K562 (cell line): ENCODE results near the gene PSMB8. TPM values are rescaled to one million over a fixed set of nuclear protein-coding genes. Genes with fewer than 3 reads are reported as not detected.
"Not testable (repeated sequence)": the region's sequence is repeated elsewhere in the genome, so short reads cannot be mapped to it uniquely, and the experiment has no call there.

Experiments
- ATAC-seq: fragments of 200-7000 bp; cut with Tn5 transposase; 3 replicates; pipeline ENCODE4 v1.9.1; 2020; ENCODE audit warnings: moderate library complexity
- BruUV-seq: library from RNA; stranded (reverse); fragments of 400-500 nt; replicated peaks from 2 replicates; lab custom pipeline; 2021; lab: Mats Ljungman, UMichigan
- CTCF ChIA-PET: fragments of 300-600 bp; formaldehyde crosslinking; extraction: SDS; loops from one replicate; lab custom pipeline; 2021; ENCODE audit warnings: low intra/inter-chr PET ratio; lab: Yijun Ruan, JAX
- POLR2A ChIA-PET: fragments of 300-600, 350-650 bp; sonication (Branson Sonifier 250); formaldehyde crosslinking; extraction: SDS; loops from one replicate; lab custom pipeline; 2021; ENCODE audit warnings: antibody characterized with exemption, inconsistent platforms; lab: Yijun Ruan, JAX
- DNase-seq, 4 experiments: peaks; one replicate each; pipeline versions ENCODE4 v3.0.0 to v3.0.0-alpha.2; 2011 to 2018; ENCODE audit warnings: low spot score in 3 of 4, mixed read lengths in 3 of 4; ENCODE audit errors: extremely low read depth in 1 of 4
- FAIRE-seq: peaks from 2 replicates; lab custom pipeline; 2011; peaks lifted over from hg19 to GRCh38; lab: Jason Lieb, UNC
- H2AFZ ChIP-seq: 2 replicates; pipeline ENCODE4 v1.6.0; 2011; ENCODE audit warnings: low read depth, low read length, control low read depth, inconsistent platforms
- H3K27ac ChIP-seq: fragments of 200-600 bp; 3 replicates; pipeline ENCODE4 v1.8.0; 2011; ENCODE audit warnings: low read depth, mild to moderate bottlenecking, control low read depth, inconsistent platforms, low read length, moderate library complexity, mixed read lengths; ENCODE audit errors: extremely low read depth
- H3K27me3 ChIP-seq, 2 experiments: fragments of 300-600 bp in 1 of 2; 2 replicates in 1 of 2; 3 replicates in 1 of 2; pipeline versions ENCODE4 v1.6.0 to v1.8.0; 2011; ENCODE audit warnings: inconsistent platforms in 2 of 2, low read length in 2 of 2, mild to moderate bottlenecking in 1 of 2, mixed read lengths in 1 of 2, moderate library complexity in 1 of 2; ENCODE audit not compliant: control insufficient read depth in 2 of 2, insufficient read depth in 2 of 2
- H3K36me3 ChIP-seq: fragments of 300-600 bp; 3 replicates; pipeline ENCODE4 v1.8.0; 2011; ENCODE audit warnings: mild to moderate bottlenecking, low read length, inconsistent platforms; ENCODE audit not compliant: control insufficient read depth, insufficient read depth
- H3K4me1 ChIP-seq, 2 experiments: fragments of 200-600 bp in 1 of 2; replicated peaks in 1 of 2; 2 replicates in 1 of 2; 3 replicates in 1 of 2; pipeline versions ENCODE4 v1.5.1 to v1.8.0; 2011; ENCODE audit warnings: inconsistent platforms in 2 of 2, low read length in 2 of 2, mild to moderate bottlenecking in 1 of 2, mixed read lengths in 1 of 2, moderate library complexity in 1 of 2; ENCODE audit not compliant: control insufficient read depth in 2 of 2, insufficient read depth in 2 of 2
- H3K4me2 ChIP-seq: 2 replicates; pipeline ENCODE4 v1.6.1; 2011; ENCODE audit warnings: low read length, control low read depth, inconsistent platforms, mixed read lengths; ENCODE audit not compliant: insufficient read depth
- H3K4me3 ChIP-seq: fragments of 200-600 bp; sonication (generic), shearing (Covaris generic); 2 replicates; pipeline ENCODE4 v1.5.1; 2016; ENCODE audit warnings: control low read depth, inconsistent platforms
- H3K79me2 ChIP-seq: fragments of 200-600 bp; 3 replicates; pipeline ENCODE4 v1.8.0; 2011; ENCODE audit warnings: low read length, inconsistent platforms; ENCODE audit not compliant: control insufficient read depth, insufficient read depth
- H3K9ac ChIP-seq, 2 experiments: 2 replicates each; pipeline versions ENCODE4 v1.6.0 to v1.6.1; 2011; ENCODE audit warnings: low read depth in 2 of 2, low read length in 2 of 2, control low read depth in 1 of 2, inconsistent platforms in 1 of 2, mild to moderate bottlenecking in 1 of 2, mixed read lengths in 1 of 2; ENCODE audit not compliant: insufficient read depth in 1 of 2
- H3K9me1 ChIP-seq: one replicate; pipeline ENCODE4 v1.6.0; 2011; ENCODE audit warnings: inconsistent platforms, mild to moderate bottlenecking, low read length, moderate library complexity; ENCODE audit not compliant: control insufficient read depth, insufficient read depth
- H3K9me3 ChIP-seq: replicated peaks from 2 replicates; pipeline ENCODE4 v1.5.1; 2011; ENCODE audit warnings: low read depth, low read length, inconsistent platforms; ENCODE audit not compliant: control insufficient read depth, insufficient read depth
- H4K20me1 ChIP-seq: replicated peaks from 2 replicates; pipeline ENCODE4 v1.6.1; 2011; ENCODE audit warnings: low read length, inconsistent platforms, mixed read lengths; ENCODE audit not compliant: control insufficient read depth, insufficient read depth
- PHTF2 ChIP-seq: fragments of 250-450 bp; sonication (Bioruptor Pico); IDR thresholded peaks from 2 replicates; pipeline ENCODE4 v1.5.0; 2021; ENCODE audit warnings: mild to moderate bottlenecking
- RBM25 ChIP-seq: fragments of 200-400 bp; formaldehyde crosslinking; IDR thresholded peaks from 2 replicates; pipeline ENCODE4 v1.6.1; 2018; ENCODE audit warnings: low read length, low read depth, moderate library complexity; ENCODE audit not compliant: severe bottlenecking
- ZBTB1 ChIP-seq: sonication (generic); formaldehyde crosslinking; IDR thresholded peaks from 2 replicates; pipeline ENCODE4 v1.8.1; 2023; ENCODE audit warnings: missing genetic modification reagents, low read depth, mild to moderate bottlenecking, borderline replicate concordance
- ZNF146 ChIP-seq: IDR thresholded peaks from one replicate; pipeline ENCODE4 v1.6.1; 2018; ENCODE audit warnings: missing compliant biosample characterization; ENCODE audit not compliant: unreplicated experiment
- WGBS: fragments of 100-300 bp; shearing (Covaris generic); methylation state at CpG from one replicate; pipeline ENCODE4 v1.1.6; 2016; ENCODE audit warnings: low coverage, mixed read lengths; ENCODE audit not compliant: insufficient coverage; ENCODE audit errors: missing lambda C conversion rate; 5-methylcytosine and 5-hydroxymethylcytosine counted together
- in situ Hi-C: fragments of 300-500 bp; cut with MboI; formaldehyde crosslinking; loops from 4 replicates; pipeline ENCODE4 v1.15.0; 2018; ENCODE audit warnings: inconsistent platforms, mixed read lengths
- intact Hi-C: fragments of 100-400 bp; cut with micrococcal nuclease; formaldehyde crosslinking; loops from 2 replicates; pipeline ENCODE4 v1.14.2; 2022
- polyA plus RNA-seq, 8 experiments: library from polyadenylated mRNA; depleted of rRNA in 4 of 8; stranded (reverse) in 5 of 8; unstranded in 3 of 8; fragments of >200 nt; fragmentation: Nextera tagmentation in 2 of 8; fragmentation: Illumina TruSeq in 1 of 8; extraction: Ambion mirVana in 2 of 8; extraction: Trizol in 1 of 8; gene quantifications; 2 replicates each; pipeline versions ENCODE4 v1.2.1 to v1.2.3, GENCODE V29; 2011 to 2014; ENCODE audit warnings: inconsistent platforms in 1 of 8, missing spikeins in 1 of 8
- total RNA-seq, 7 experiments: library from RNA; depleted of rRNA in 6 of 7; stranded (reverse); fragments of >200 nt in 6 of 7; fragmentation: Illumina TruSeq in 2 of 7; extraction: Trizol in 2 of 7; gene quantifications; 2 replicates each; pipeline versions ENCODE4 v1.2.1 to v1.2.3, GENCODE V29; 2011 to 2021; ENCODE audit warnings: low replicate concordance in 1 of 7
- TF ChIP-seq, protein P1 (sequence below): fragments of 450-650 bp; IDR thresholded peaks from 2 replicates; pipeline ENCODE4 v1.7.0; 2016; ENCODE audit warnings: borderline replicate concordance

The PSMB8 gene
- total and polyA plus RNA-seq, 9 of the 15 experiments (the other 6 are each of a cell fraction or from before 2014, with no cell fraction given) = 0.71 to 4.0 (median 2.4) TPM

DNA sequence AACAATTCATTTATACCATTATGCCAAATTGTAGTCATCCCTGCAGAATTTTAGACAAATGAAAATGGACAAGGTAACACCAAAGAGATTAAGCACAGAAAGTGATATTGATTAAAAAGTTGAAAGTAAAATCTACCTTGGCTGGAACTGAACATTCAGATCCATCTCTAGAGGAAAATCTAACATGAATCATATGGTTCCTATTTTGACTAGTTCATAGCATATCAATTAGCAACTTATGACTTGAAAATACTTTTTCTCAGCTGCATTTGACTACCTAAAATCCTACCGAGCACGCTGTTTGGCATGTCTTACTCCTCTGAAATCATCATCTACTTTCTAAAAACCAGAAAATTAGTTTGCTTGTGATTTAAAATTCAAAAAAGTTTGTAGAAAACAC lies 32.8 kb upstream of the PSMB8 start:
- 0% methylated on average over 2 of the region's 2 CpGs for WGBS
- Histone ChIP-seq H3K27me3 (peaks cover 9 to 12% of the 10 kb centered on the region in 2 experiments; a peak in 4 of 5 replicates), H3K4me3 (no peak overlapping the region), H3K4me2 (no peak overlapping the region), H2AFZ (no peak overlapping the region), H3K9ac (no peak overlapping the region), H3K9me3 (no peaks in the 10 kb centered on the region), H3K36me3 (no peaks in the 10 kb centered on the region), H3K4me1 (peaks cover 0 to 4% of the 10 kb centered on the region in 2 experiments; a peak in 2 of 5 replicates), H3K9me1 (no peaks in the 10 kb centered on the region), H3K79me2 (no peaks in the 10 kb centered on the region), H4K20me1 (no peaks in the 10 kb centered on the region), H3K27ac (no peak overlapping the region)
- in situ Hi-C loops = no loop called here
- FAIRE-seq = no peak
- intact Hi-C loops = no loop called here
- CTCF ChIA-PET = no interaction called here
- no peak for ATAC-seq
- TF ChIP-seq ZBTB1 (CRISPR knock-in tag) (no peak), PHTF2 (CRISPR knock-in tag) (no peak)
- TF ChIP-seq, protein P1, sequence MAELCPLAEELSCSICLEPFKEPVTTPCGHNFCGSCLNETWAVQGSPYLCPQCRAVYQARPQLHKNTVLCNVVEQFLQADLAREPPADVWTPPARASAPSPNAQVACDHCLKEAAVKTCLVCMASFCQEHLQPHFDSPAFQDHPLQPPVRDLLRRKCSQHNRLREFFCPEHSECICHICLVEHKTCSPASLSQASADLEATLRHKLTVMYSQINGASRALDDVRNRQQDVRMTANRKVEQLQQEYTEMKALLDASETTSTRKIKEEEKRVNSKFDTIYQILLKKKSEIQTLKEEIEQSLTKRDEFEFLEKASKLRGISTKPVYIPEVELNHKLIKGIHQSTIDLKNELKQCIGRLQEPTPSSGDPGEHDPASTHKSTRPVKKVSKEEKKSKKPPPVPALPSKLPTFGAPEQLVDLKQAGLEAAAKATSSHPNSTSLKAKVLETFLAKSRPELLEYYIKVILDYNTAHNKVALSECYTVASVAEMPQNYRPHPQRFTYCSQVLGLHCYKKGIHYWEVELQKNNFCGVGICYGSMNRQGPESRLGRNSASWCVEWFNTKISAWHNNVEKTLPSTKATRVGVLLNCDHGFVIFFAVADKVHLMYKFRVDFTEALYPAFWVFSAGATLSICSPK = no peak
- POLR2A ChIA-PET = no interaction called here
- no peak for DNase-seq
- BruUV-seq = no TSS peak

DNA sequence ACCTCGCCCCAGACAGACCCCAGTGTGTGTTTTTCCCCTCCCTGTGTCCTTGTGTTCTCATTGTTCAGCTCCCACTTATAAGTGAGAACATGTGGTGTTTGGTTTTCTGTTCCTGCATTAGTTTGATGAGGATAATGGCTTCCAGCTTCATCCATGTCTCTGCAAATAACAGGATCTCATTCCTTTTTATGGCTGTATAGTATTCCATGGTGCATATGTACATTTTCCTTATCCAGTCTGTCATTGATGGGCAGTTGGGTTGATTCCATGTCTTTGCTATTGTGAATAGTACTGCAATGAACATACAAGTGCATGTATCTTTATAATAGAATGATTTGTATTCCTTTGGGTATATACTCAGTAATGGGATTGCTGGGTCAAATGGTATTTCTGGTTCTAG lies 30.1 kb upstream of the PSMB8 start:
- DNase-seq, H3K9me1 ChIP-seq, POLR2A ChIA-PET, ATAC-seq, H3K36me3 ChIP-seq, H3K4me2 ChIP-seq, H4K20me1 ChIP-seq, H3K27me3 ChIP-seq, intact Hi-C loops, BruUV-seq, CTCF ChIA-PET, H3K4me3 ChIP-seq, FAIRE-seq, H3K9me3 ChIP-seq, H3K27ac ChIP-seq, H3K9ac ChIP-seq, H3K79me2 ChIP-seq, in situ Hi-C loops, H3K4me1 ChIP-seq, H2AFZ ChIP-seq: not testable (repeated sequence)
- TF ChIP-seq RBM25 (peak; percentile 27), ZNF146 (CRISPR knock-in tag) (peak; percentile 75)
- 0% methylated on average over 1 of the region's 1 CpG for whole genome bisulfite sequencing
